ENCODE data around the gene NKAPL.

DNA sequence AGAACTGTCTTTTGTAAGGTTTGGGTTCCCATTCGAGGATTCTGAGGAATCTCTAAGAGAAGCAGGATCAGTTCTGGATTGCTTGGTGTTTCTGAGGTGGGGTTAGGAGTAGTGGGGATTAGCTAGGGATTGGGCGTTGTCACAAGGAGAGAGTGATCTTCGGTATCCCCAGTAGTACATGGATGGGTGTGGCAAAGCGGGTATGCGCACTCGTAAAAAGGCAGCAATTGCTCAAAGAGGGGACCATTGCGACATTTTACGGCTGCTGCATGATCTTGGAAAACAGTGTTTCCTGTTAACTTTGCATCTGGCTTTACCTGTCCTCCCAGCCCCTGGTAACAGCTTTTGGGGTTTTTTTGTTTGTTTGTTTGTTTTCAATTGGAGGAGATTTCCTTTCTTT, 43.7 kb upstream of the NKAPL start:
- TF ChIP-seq, protein P1, sequence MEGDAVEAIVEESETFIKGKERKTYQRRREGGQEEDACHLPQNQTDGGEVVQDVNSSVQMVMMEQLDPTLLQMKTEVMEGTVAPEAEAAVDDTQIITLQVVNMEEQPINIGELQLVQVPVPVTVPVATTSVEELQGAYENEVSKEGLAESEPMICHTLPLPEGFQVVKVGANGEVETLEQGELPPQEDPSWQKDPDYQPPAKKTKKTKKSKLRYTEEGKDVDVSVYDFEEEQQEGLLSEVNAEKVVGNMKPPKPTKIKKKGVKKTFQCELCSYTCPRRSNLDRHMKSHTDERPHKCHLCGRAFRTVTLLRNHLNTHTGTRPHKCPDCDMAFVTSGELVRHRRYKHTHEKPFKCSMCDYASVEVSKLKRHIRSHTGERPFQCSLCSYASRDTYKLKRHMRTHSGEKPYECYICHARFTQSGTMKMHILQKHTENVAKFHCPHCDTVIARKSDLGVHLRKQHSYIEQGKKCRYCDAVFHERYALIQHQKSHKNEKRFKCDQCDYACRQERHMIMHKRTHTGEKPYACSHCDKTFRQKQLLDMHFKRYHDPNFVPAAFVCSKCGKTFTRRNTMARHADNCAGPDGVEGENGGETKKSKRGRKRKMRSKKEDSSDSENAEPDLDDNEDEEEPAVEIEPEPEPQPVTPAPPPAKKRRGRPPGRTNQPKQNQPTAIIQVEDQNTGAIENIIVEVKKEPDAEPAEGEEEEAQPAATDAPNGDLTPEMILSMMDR (IDR thresholded peaks at IDR 0.05; ENCODE audit: low read depth, low read length), result no peak
- no peak for TF ChIP-seq MYC (IDR thresholded peaks at IDR 0.05; ENCODE audit: low read depth, low read length)
- no peak for TF ChIP-seq POLR2A (IDR thresholded peaks at IDR 0.05; ENCODE audit: extremely low read depth, insufficient read length)
- TF ChIP-seq, protein P2, sequence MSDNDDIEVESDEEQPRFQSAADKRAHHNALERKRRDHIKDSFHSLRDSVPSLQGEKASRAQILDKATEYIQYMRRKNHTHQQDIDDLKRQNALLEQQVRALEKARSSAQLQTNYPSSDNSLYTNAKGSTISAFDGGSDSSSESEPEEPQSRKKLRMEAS (IDR thresholded peaks at IDR 0.05; ENCODE audit: low read depth, low read length), result no peak
